T-helper 22 cell (primary cell): Measurements from ENCODE around the gene ASB13.
"Not testable (repeated sequence)": the region's sequence is repeated elsewhere in the genome, so short reads cannot be mapped to it uniquely, and the experiment has no call there.

Experiments used
- DNase-seq: peaks from one replicate; pipeline ENCODE4 v3.0.0-alpha.2; 2020; ENCODE audit warnings: low read depth

Gene ASB13

GRCh38 chr10:5623081-5623748 lies 43.2 kb downstream of the ASB13 start:
- peak; percentile 41 for DNase-seq

- no peak for DNase-seq
These were observed 44.0 kb downstream of the ASB13 start for GRCh38 chr10:5622186-5622960.

DNA sequence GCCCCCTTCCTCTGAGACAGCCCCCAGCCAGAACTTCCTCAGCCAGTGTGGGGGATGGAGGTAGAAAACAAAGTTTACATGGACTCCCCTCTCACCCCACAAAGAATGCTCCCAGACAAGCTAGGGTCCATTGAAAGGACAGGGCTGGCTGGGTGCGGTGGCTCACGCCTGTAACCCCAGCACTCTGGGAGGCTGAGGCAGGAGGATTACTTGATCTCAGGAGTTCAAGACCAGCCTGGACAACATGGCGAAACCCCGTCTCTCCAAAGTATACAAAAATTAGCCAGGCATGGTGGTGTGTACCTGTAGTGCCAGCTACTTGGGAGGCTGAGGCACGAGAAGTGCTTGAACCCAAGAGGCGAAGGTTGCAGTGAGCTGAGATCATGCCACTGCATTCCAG lies 45.0 kb downstream of the ASB13 start:
- DNase-seq, result not testable (repeated sequence)

- DNase-seq, result no peak
These were observed 45.4 kb downstream of the ASB13 start for GRCh38 chr10:5620966-5621365.

GRCh38 chr10:5620223-5620721 lies 46.1 kb downstream of the ASB13 start:
- no peak for DNase-seq

- no peak for DNase-seq
These were observed 46.8 kb downstream of the ASB13 start for GRCh38 chr10:5619362-5620211.

- DNase-seq, result no peak
These were observed 47.6 kb downstream of the ASB13 start for GRCh38 chr10:5618829-5619228.

- no peak for DNase-seq
These were observed 48.4 kb downstream of the ASB13 start for GRCh38 chr10:5618042-5618441.

GRCh38 chr10:5617521-5617920 lies 48.9 kb downstream of the ASB13 start:
- DNase-seq, result no peak

GRCh38 chr10:5616836-5617235 lies 49.6 kb downstream of the ASB13 start:
- DNase-seq, result no peak

GRCh38 chr10:5616046-5616445 lies 50.3 kb downstream of the ASB13 start:
- no peak for DNase-seq

DNA sequence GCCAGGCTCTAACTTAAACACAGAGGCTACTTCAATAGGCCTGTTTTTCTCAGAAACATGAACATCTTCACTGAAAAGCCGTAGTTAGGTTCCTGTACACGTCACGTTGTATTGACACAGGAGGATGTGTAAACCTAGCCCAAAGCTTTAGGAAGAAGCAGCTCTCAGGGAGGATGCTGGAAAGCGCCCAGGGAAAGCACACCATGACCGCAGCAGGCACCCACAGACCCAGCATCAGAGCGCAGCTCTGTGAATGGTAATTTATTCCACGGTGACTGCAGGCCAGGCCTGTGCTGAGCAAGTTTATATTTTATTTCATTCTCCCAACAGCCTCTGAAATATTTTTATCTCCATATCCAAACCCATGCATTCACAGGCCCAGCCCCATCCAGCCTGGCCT lies 51.1 kb downstream of the ASB13 start:
- no peak for DNase-seq

DNA sequence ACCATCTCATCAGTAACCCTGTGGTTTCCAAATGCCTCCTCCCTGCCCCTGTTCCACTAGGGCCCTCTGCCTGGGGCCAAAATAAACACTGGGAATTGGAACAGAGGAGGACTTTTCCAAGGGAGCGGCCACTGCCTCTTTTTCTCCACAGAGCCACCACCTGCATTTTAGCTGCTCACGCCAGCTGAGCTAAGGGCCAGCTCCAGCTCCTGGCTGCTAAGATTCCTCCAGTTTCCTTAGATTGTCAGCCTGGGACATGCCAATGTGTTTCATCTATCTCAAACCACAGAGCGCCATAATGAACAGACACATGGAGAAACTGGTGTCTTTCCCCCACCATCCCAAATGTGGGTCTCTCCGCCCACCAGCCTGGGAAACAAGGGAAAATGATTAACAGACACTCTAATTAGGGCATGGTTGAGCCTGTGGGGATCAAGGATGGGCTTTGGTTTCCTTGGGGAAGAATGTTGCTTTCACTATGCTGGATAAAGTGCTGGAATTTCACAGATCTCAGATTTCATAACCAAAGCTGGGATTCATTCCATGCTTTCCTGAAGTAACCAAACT lies 52.2 kb downstream of the ASB13 start:
- DNase-seq, result no peak

DNA sequence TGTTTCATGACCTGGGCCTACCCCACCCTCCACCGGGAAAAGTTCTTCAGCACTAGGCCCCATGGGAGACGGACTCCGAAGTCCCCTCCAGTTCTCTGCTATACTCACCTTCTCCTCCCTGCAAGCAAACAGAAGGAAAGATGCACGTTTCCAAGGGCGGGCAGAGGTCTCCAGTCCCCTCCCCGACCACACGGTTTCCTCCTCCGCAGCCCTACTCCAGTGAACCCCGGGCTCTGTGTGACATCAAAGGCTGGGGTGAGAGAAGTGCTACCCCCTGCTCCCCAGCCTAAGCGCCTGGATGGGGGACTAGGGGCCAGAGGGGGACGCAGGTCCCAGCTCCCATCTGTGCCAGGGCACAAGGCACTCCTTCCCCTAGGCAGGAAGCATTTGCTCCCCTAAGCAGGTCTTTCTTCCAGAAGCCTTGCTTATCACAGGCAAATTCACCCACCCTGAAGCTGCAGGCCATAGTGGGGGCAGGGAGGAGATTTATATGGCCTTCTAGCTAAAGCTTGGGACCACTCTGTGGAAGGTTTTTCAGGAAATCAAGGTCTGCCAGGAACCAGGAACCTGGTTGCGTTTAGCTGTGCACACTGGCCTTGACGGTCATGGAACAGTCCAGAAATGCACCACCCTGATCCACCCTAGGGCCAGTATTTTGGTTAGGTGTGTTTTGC lies 52.8 kb downstream of the ASB13 start:
- DNase-seq, result no peak

- DNase-seq, result no peak
These were observed 54.3 kb downstream of the ASB13 start for GRCh38 chr10:5611899-5612680.

- no peak for DNase-seq
These were observed 56.3 kb downstream of the ASB13 start for GRCh38 chr10:5609952-5610616.

- no peak for DNase-seq
These were observed 57.7 kb downstream of the ASB13 start for GRCh38 chr10:5608608-5609220.

GRCh38 chr10:5607594-5607993 lies 58.8 kb downstream of the ASB13 start:
- DNase-seq, result no peak

DNA sequence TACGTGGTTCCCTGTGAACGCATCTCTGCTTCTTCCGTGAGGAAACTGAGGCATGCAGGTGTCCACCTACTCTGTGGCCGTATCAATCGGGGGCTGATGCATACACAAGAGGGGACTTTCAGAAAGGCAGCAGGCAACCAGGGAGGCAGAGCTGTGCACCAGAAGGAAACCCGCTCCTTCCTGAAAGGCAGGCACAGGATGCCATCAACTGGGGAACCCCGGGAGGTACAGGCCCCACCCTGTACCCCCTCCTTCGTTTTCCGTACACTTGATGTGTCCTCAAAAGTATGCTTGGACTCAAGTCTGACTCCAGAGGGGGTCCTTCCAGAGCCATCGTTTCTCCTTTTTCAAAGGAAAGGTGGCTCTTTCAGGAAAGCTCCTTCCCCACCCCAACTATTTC lies 59.5 kb downstream of the ASB13 start:
- no peak for DNase-seq

DNA sequence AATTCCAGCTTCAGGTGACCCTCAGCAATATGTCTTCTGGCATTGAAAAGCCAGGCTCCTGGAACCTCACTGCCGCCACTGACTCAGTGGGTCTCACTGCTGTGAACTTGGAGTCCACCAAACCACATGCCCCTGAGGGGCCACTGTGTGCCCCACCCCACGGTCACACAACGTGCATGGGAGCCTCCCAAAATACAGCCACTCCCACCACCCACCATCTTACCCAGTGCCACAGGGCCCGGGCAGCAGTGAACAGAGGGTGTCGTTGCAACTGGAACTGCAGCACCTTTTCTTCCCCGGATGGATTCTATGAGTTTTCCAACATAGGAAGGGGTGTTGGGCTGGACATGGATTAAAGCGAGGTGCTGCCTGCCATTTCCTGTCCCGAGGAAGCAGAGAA lies 60.1 kb downstream of the ASB13 start:
- no peak for DNase-seq
